RWPE1 (cell line): ENCODE measurements around the gene PRKD1.

Source experiments
- CTCF ChIA-PET: fragments of 350-600 bp; sonication (Branson Sonifier 250); formaldehyde crosslinking; extraction: SDS; loops from one replicate; lab custom pipeline; 2021; lab: Yijun Ruan, JAX
- POLR2A ChIA-PET: fragments of 400-600 bp; formaldehyde crosslinking; extraction: SDS; loops from one replicate; lab custom pipeline; 2020; ENCODE audit warnings: antibody characterized with exemption; ENCODE audit not compliant: low non-redundant PET; lab: Yijun Ruan, JAX
- DNase-seq: peaks from one replicate; pipeline ENCODE4 v3.0.0; 2012; ENCODE audit warnings: low spot score
- H3K27ac ChIP-seq: fragments of 450-650 bp; 2 replicates; pipeline ENCODE4 v1.5.1; 2017
- CTCF ChIP-seq: fragments of 450-650 bp; conservative IDR thresholded peaks from 2 replicates; pipeline ENCODE4 v1.5.1; 2017; ENCODE audit warnings: low read depth, mild to moderate bottlenecking

PRKD1 gene

DNA sequence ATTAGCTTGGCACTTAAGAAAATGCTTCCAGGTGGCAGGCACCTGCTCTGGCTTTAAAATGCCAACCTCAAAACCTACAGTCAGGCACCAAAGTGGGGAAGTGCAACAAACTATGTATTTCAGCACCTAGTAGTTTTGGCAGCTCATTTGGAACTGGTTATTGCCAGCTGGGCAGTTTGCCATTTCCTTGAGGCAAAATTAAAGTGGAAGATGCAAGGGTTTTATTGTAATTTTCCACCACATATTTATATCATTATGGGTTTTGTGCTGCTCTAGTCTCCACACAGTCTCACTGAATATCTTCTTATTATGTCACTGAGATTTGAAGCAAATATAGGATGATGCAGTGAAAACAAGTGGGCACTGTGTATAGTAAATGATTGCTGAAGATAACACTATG is 117.0 kb downstream of the PRKD1 start:
- H3K27ac ChIP-seq, result no peak overlapping the region
- no peak for DNase-seq
- ChIA-PET POLR2A (no interaction called here), CTCF (interaction anchor here (0.6 kb wide), 2 partner anchors 12 to 464 kb away, joined by 3 read pairs; no protein-coding TSS in a partner anchor)
- TF ChIP-seq CTCF, result no peak

DNA sequence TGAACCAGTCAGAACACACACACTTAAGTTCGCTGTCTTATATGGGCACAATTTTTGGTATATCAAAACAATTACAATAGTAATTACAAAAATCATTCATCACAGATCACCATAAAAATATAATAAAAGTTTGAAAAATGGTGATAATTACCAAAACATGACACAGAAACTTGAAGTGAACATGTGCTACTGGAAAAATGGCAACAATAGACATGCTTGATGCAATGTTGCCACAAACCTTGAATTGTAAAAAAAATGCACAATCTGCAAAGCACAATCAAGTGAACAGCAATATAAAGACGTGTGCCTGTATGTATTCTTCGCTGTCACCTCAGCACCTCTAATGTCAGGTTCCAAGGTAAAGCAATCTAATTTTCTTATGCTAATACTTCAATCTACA is 117.6 kb downstream of the PRKD1 start:
- H3K27ac ChIP-seq, result no peak overlapping the region
- TF ChIP-seq CTCF, result no peak
- ChIA-PET POLR2A (no interaction called here), CTCF (no interaction called here)
- DNase-seq, result no peak

- no peak for TF ChIP-seq CTCF
- POLR2A ChIA-PET, result no interaction called here
- H3K27ac ChIP-seq, result no peak overlapping the region
- CTCF ChIA-PET, result no interaction called here
- no peak for DNase-seq
These were observed 121.5 kb downstream of the PRKD1 start for GRCh38 chr14:29806124-29806517.

- ChIA-PET CTCF (no interaction called here), POLR2A (no interaction called here)
- no peak overlapping the region for H3K27ac ChIP-seq
- TF ChIP-seq CTCF, result no peak
- DNase-seq, result peak; percentile 16
These were observed 122.1 kb downstream of the PRKD1 start for GRCh38 chr14:29805415-29806123.

DNA sequence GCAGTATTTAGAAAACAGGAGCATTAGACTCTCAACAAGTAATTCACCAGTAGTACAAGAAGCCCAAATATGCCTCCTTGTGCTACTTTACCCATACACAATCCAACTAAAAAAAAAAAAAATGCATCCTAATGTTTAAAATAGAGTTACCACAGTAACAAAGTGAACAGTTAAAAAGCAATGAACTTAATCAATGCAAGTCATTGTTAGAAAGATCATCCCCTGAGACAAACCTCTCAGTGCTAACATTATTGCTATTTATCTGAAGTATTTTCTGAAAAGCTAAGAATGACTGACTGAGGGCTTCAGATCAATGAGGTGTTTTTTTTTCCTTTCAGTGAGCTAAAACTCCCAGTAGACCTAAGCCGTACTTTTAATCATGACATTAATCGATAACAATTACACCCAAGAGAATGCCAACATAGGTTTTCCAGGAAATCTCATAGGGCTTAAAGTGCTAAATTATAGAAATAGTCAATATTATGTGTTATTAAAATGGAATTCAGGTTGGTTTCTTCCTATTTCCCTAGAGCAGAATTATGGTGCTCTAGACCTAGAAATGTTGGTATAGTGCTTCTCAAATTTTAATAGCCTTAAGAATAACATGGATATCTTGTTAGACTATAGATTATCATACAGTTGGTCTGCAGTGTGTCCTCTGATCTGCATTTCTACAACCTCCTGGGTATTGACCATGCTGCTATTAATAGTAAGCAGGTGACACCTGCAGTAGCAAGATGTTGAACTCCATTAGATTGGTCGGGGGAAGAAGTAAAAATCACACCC is 123.0 kb downstream of the PRKD1 start:
- no peak for DNase-seq
- ChIA-PET CTCF (no interaction called here), POLR2A (no interaction called here)
- H3K27ac ChIP-seq, result no peak overlapping the region
- no peak for TF ChIP-seq CTCF

DNA sequence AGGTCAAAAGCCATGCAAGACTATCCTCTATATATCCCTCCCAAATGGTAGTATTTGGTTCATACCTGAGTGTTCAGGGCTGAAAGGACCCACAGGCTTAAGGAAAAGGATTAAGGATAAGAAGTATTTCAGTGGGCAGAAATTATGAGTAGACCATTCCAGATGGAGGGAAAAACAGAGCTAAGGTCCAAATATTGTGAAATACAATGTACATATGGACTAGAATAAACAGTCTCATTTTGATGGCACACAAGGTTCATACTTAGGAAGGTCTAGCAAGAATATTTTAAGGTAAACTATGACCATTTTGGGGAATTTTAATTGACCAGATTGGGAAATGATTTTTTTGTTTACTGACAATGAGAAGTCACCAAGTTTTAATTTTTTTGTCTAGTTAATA is 124.6 kb downstream of the PRKD1 start:
- TF ChIP-seq CTCF, result no peak
- H3K27ac ChIP-seq, result no peak overlapping the region
- DNase-seq, result no peak
- ChIA-PET CTCF (interaction anchor here (0.6 kb wide), 1 partner anchor 122 kb away, joined by 3 read pairs; no protein-coding TSS in a partner anchor), POLR2A (no interaction called here)
